A204.1 (cell line): ENCODE data around the gene SPATA2L.

ENCODE experiments used
- FAIRE-seq: peaks from 2 replicates; lab custom pipeline; 2012; peaks lifted over from hg19 to GRCh38; lab: Jason Lieb, UNC

Gene SPATA2L

GRCh38 chr16:89655062-89655643 is 46.4 kb downstream of the SPATA2L start:
- no peak for FAIRE-seq

GRCh38 chr16:89653656-89654295 is 47.7 kb downstream of the SPATA2L start:
- FAIRE-seq = no peak

- FAIRE-seq = no peak
Observed at GRCh38 chr16:89651584-89651983, 49.9 kb downstream of the SPATA2L start.

DNA sequence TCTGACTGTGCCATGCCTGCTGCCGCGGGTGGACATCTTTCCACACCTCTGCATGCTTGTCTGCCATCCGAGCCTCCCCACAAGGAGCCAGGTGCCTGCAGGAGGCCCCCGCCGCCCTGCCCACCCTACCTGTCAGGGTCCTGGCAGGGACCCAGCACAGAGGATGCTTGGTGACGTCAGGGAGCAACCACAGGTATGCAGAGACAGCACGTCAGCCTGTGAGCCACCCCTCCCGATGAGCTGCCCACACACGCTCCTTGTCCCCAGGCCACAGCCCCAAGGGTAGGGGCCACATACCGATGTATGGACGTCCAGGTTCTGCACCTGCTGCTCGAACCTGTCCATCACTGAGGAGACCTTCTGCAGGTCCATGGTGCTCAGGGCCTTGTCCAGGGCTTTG is 54.6 kb downstream of the SPATA2L start:
- no peak for FAIRE-seq
